ENCODE data around the gene GLDC. TPM values are rescaled to one million over a fixed set of nuclear protein-coding genes. Genes with fewer than 3 reads are reported as not detected.

GLDC gene
- total and polyA plus RNA-seq, 4 donors = 26.7 to 102 (median 59.3) TPM

- Histone ChIP-seq H3K27ac (ENCODE audit: low read depth in 1 of 2, low read length in 2 of 2) (peak overlapping the region; percentile 3 to 41), H3K36me3 (ENCODE audit: control insufficient read depth in 4 of 4, insufficient read depth in 3 of 4, low read depth in 1 of 4, low read length in 3 of 4) (no peaks in the 10 kb centered on the region), H3K9ac (ENCODE audit: low read depth in 1 of 2, low read length in 2 of 2) (no peak overlapping the region), H3K4me3 (ENCODE audit: low read depth in 1 of 3, low read length in 3 of 3) (no peak overlapping the region), H3K27me3 (ENCODE audit: control insufficient read depth in 4 of 4, insufficient read depth in 4 of 4, low read length in 3 of 4) (no peaks in the 10 kb centered on the region), H3K9me3 (ENCODE audit: control insufficient read depth in 4 of 4, low read length in 3 of 4) (no peaks in the 10 kb centered on the region), H3K4me1 (ENCODE audit: control insufficient read depth in 4 of 4, insufficient read depth in 4 of 4, low read length in 3 of 4) (peaks cover 2 to 9% (median 4%) of the 10 kb centered on the region in 4 donors)
- DNase-seq (ENCODE audit: low spot score) = no peak
- 25% methylated on average over 3 of the region's 3 CpGs for WGBS
- TF ChIP-seq CTCF (IDR thresholded peaks at IDR 0.05; ENCODE audit: low read depth, low read length, missing input control) = peak; percentile 42
- TF ChIP-seq RAD21 (IDR thresholded peaks at IDR 0.05) = peak; percentile 83 to 85
- TF ChIP-seq SP1 (IDR thresholded peaks at IDR 0.05) = no peak
- TF ChIP-seq TAF1 (conservative IDR thresholded peaks at IDR 0.05) = no peak
- no peak for TF ChIP-seq MAX (IDR thresholded peaks at IDR 0.05)
- peak in 1 of 2 donors; percentile 33 for TF ChIP-seq JUND (IDR thresholded peaks at IDR 0.05)
- TF ChIP-seq HNF4A (conservative IDR thresholded peaks at IDR 0.05) = peak in 1 of 2 donors; percentile 10
- TF ChIP-seq RXRA (IDR thresholded peaks at IDR 0.05) = peak; percentile 27 to 54
- TF ChIP-seq ATF3 (IDR thresholded peaks at IDR 0.05) = peak; percentile 47
- no peak for TF ChIP-seq YY1 (IDR thresholded peaks at IDR 0.05)
These were observed 40.9 kb upstream of the GLDC start for GRCh38 chr9:6686396-6686795.

GRCh38 chr9:6681957-6682501 is 36.5 kb upstream of the GLDC start:
- WGBS = 42% methylated on average over 15 of the region's 15 CpGs
- Histone ChIP-seq H3K36me3 (ENCODE audit: control insufficient read depth in 4 of 4, insufficient read depth in 3 of 4, low read depth in 1 of 4, low read length in 3 of 4) (no peaks in the 10 kb centered on the region), H3K9me3 (ENCODE audit: control insufficient read depth in 4 of 4, low read length in 3 of 4) (no peaks in the 10 kb centered on the region), H3K27ac (ENCODE audit: low read depth in 1 of 2, low read length in 2 of 2) (peak overlapping the region; percentile 93 to 98), H3K4me1 (ENCODE audit: control insufficient read depth in 4 of 4, insufficient read depth in 4 of 4, low read length in 3 of 4) (peaks cover 8 to 22% (median 9%) of the 10 kb centered on the region in 4 donors), H3K27me3 (ENCODE audit: control insufficient read depth in 4 of 4, insufficient read depth in 4 of 4, low read length in 3 of 4) (no peaks in the 10 kb centered on the region), H3K4me3 (ENCODE audit: low read depth in 1 of 3, low read length in 3 of 3) (peak overlapping the region; percentile 67 to 95 (median 75)), H3K9ac (ENCODE audit: low read depth in 1 of 2, low read length in 2 of 2) (peak overlapping the region; percentile 77 to 92)
- no peak for DNase-seq (ENCODE audit: low spot score)
- TF ChIP-seq FOXA1 (IDR thresholded peaks at IDR 0.05) (no peak), MAX (IDR thresholded peaks at IDR 0.05) (no peak), NR2F2 (IDR thresholded peaks at IDR 0.05) (no peak), SP1 (IDR thresholded peaks at IDR 0.05) (no peak), FOXA2 (IDR thresholded peaks at IDR 0.05) (no peak), RAD21 (IDR thresholded peaks at IDR 0.05) (no peak), HNF4A (conservative IDR thresholded peaks at IDR 0.05) (no peak), ATF3 (IDR thresholded peaks at IDR 0.05) (no peak), HNF4G (IDR thresholded peaks at IDR 0.05) (no peak), EGR1 (IDR thresholded peaks at IDR 0.05; ENCODE audit: low read depth in 2 of 2) (no peak), REST (IDR thresholded peaks at IDR 0.05) (no peak), JUND (IDR thresholded peaks at IDR 0.05) (no peak), RXRA (IDR thresholded peaks at IDR 0.05) (no peak), YY1 (IDR thresholded peaks at IDR 0.05) (no peak)

Data from liver (tissue), 9 donors.